Measurements from ENCODE around the gene VSTM2L.

The VSTM2L gene

GRCh38 chr20:37885042-37885441 is 17.9 kb upstream of the VSTM2L start:
- DNase-seq (ENCODE audit: low spot score): no peak
- H3K27ac ChIP-seq: no peak overlapping the region
- ChIA-PET CTCF (no interaction called here), POLR2A (ENCODE audit: low non-redundant PET) (no interaction called here)
- TF ChIP-seq, protein P1, sequence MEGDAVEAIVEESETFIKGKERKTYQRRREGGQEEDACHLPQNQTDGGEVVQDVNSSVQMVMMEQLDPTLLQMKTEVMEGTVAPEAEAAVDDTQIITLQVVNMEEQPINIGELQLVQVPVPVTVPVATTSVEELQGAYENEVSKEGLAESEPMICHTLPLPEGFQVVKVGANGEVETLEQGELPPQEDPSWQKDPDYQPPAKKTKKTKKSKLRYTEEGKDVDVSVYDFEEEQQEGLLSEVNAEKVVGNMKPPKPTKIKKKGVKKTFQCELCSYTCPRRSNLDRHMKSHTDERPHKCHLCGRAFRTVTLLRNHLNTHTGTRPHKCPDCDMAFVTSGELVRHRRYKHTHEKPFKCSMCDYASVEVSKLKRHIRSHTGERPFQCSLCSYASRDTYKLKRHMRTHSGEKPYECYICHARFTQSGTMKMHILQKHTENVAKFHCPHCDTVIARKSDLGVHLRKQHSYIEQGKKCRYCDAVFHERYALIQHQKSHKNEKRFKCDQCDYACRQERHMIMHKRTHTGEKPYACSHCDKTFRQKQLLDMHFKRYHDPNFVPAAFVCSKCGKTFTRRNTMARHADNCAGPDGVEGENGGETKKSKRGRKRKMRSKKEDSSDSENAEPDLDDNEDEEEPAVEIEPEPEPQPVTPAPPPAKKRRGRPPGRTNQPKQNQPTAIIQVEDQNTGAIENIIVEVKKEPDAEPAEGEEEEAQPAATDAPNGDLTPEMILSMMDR (conservative IDR thresholded peaks at IDR 0.05; ENCODE audit: low read depth): no peak

DNA sequence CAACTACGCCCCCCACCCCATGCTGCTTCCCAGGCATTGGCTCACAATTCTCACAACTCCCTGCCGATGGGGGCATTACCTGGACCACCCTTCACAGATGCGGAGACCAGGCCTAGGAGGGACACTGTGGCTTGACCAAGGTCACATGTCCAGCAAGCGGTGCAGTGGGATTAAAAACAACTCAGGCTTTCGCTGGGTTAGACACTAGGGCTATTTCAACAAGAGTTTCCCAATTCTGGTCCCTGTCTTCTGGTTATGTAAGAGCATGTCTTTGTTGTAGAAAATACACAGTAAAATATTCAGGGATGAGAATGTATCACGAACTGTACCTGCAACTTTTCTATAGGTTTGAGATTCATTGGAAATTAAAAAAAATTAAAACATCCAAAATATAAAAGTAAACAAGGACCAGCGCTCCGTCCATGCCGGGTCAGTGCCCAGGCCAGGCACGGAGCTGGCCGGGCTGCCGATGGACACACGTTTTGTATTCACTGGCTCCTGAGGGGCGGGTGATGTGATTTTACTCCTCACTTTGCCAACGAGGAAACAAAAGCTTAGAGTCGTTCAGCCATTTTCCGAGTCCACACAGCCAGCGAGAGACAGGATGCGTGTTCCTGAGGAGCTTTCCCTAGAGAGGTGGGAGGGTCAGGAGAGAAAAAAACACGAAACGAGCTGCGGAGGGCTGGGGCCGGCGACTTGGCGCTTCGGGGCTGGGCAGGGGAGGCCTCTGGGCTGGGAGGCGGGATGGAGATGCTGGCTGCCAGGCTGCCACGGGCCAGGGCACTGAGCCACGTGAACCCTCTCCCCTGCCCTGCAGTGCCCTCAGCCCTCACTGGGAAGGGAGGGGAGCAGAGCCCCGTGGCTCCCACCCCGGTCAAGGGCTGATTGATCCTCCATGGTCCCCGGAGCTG is 17.1 kb upstream of the VSTM2L start:
- CTCF ChIA-PET: interaction anchor here (0.6 kb wide), 1 partner anchor 133 kb away, joined by 6 read pairs; no protein-coding TSS in a partner anchor

GRCh38 chr20:37886851-37887297 is 16.1 kb upstream of the VSTM2L start:
- DNase-seq (ENCODE audit: low spot score): no peak
- ChIA-PET CTCF (no interaction called here), POLR2A (ENCODE audit: low non-redundant PET) (no interaction called here)
- TF ChIP-seq, protein P1 (conservative IDR thresholded peaks at IDR 0.05; ENCODE audit: low read depth): no peak
- H3K27ac ChIP-seq: no peak overlapping the region

More for the DNA sequence above, 17.1 kb upstream of the VSTM2L start:
- DNase-seq (ENCODE audit: low spot score): no peak
- POLR2A ChIA-PET (ENCODE audit: low non-redundant PET): no interaction called here
- TF ChIP-seq, protein P1 (conservative IDR thresholded peaks at IDR 0.05; ENCODE audit: low read depth): no peak
- no peak overlapping the region for H3K27ac ChIP-seq

DNA sequence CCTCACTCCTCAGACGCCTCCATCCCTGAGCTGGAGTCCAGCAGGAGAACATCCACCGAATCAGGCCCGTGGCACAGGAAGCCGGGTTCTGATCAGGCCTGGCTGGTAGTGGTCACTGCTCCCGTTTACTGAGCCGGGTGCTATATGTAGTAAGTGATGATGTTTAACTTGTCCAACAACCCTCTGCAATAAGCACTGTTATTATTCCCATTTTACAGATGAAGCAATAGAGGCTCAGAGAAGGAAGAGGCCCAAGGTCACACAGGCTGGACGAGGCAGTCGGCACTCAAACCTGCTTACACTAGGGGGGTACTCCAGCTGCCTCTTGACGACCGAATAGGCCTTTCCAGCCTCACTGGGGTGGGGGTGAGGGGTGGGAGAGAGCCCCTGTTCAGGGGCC is 14.3 kb upstream of the VSTM2L start:
- TF ChIP-seq, protein P1 (conservative IDR thresholded peaks at IDR 0.05; ENCODE audit: low read depth): no peak
- CTCF ChIA-PET: interaction anchor here (0.5 kb wide), 1 partner anchor 766 kb away, joined by 3 read pairs; no protein-coding TSS in a partner anchor
- no peak overlapping the region for H3K27ac ChIP-seq
- DNase-seq (ENCODE audit: low spot score): no peak
- POLR2A ChIA-PET (ENCODE audit: low non-redundant PET): interaction anchor here (0.6 kb wide), 1 partner anchor 10 kb away, joined by 4 read pairs; no protein-coding TSS in a partner anchor

DNA sequence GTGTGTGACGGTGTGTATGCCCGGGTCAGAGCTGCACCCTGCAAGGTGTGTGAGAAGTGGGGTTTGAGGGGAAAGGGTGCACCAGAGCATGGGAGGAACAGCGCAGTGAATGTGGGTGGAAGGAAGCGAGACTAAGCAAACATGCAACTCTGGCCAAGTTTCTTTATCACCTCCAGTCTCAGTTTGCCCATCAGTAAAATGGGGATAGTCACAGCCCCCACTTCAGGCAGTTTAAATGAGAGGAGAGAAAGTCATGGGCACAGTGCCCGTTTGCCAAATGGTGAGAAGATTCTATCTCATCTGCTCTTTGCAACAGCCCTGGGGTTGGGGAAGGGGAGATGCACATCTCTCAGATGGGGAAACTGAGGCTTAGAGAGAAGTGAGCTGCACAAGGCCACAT is 12.8 kb upstream of the VSTM2L start:
- POLR2A ChIA-PET (ENCODE audit: low non-redundant PET): no interaction called here
- CTCF ChIA-PET: no interaction called here
- DNase-seq (ENCODE audit: low spot score): no peak

GRCh38 chr20:37890643-37891042 is 12.3 kb upstream of the VSTM2L start:
- H3K27ac ChIP-seq: no peak overlapping the region
- POLR2A ChIA-PET (ENCODE audit: low non-redundant PET): no interaction called here
- CTCF ChIA-PET: no interaction called here
- no peak for DNase-seq (ENCODE audit: low spot score)
- TF ChIP-seq, protein P1 (conservative IDR thresholded peaks at IDR 0.05; ENCODE audit: low read depth): no peak

More for the DNA sequence above, 12.8 kb upstream of the VSTM2L start:
- H3K27ac ChIP-seq: no peak overlapping the region
- TF ChIP-seq, protein P1 (conservative IDR thresholded peaks at IDR 0.05; ENCODE audit: low read depth): no peak
